Measurements from ENCODE around the gene ITGAD.

Gene ITGAD

DNA sequence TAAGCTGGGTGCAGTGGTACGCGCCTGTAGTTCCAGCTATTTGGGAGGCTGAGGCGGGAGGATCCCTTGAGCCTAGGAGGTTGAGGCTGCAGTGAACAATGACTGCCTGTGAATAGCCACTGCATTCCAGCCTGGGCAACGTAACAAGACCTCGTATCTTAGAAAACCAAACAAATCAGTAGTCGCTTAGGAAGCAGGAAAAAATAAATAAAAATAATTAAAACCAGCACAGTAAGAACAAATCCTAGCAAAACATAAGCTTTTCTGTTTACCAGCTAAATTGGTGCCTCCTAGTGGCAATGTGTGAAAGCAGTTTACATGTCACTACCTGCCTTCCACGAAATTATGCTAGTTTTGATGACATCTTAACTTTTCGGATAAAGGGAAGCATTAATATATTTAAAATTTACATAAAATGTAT lies 67.5 kb downstream of the ITGAD start:
- Histone ChIP-seq H3K27me3 (replicated peaks; ENCODE audit: insufficient read depth, low read length) (no peaks in the 10 kb centered on the region), H2AFZ (ENCODE audit: low read length) (peak overlapping the region; percentile 74), H3K9ac (ENCODE audit: low read length) (no peak overlapping the region; the same call in 1 of the 2 replicates), H3K36me3 (replicated peaks; ENCODE audit: insufficient read depth, low read length) (no peaks in the 10 kb centered on the region), H4K20me1 (ENCODE audit: insufficient read depth, low read length) (no peaks in the 10 kb centered on the region), H3K4me2 (ENCODE audit: low read depth, low read length) (peak overlapping the region; percentile 90; the same call in 1 of the 2 replicates), H3K79me2 (ENCODE audit: low read length) (peaks cover 39% of the 10 kb centered on the region), H3K4me1 (ENCODE audit: low read length) (peaks cover 5% of the 10 kb centered on the region), H3F3A (ENCODE audit: insufficient read depth, low read length) (peaks cover 19% of the 10 kb centered on the region), H3K27ac (ENCODE audit: low read length) (no peak overlapping the region; the same call in 1 of the 2 replicates), H3K9me3 (replicated peaks; ENCODE audit: insufficient read depth, low read length) (no peaks in the 10 kb centered on the region), H3K4me3 (ENCODE audit: low read length) (peak overlapping the region; percentile 76), H3K9me2 (replicated peaks; ENCODE audit: insufficient read depth, low read length) (no peaks in the 10 kb centered on the region)
- peak; percentile 56 for DNase-seq
- no peak for TF ChIP-seq EZH2 (optimal IDR thresholded peaks at IDR 0.05; ENCODE audit: low read depth, low read length)
- no peak for TF ChIP-seq EZH2phosphoT487 (IDR thresholded peaks at IDR 0.05; ENCODE audit: low read length)
- TF ChIP-seq, protein P1, sequence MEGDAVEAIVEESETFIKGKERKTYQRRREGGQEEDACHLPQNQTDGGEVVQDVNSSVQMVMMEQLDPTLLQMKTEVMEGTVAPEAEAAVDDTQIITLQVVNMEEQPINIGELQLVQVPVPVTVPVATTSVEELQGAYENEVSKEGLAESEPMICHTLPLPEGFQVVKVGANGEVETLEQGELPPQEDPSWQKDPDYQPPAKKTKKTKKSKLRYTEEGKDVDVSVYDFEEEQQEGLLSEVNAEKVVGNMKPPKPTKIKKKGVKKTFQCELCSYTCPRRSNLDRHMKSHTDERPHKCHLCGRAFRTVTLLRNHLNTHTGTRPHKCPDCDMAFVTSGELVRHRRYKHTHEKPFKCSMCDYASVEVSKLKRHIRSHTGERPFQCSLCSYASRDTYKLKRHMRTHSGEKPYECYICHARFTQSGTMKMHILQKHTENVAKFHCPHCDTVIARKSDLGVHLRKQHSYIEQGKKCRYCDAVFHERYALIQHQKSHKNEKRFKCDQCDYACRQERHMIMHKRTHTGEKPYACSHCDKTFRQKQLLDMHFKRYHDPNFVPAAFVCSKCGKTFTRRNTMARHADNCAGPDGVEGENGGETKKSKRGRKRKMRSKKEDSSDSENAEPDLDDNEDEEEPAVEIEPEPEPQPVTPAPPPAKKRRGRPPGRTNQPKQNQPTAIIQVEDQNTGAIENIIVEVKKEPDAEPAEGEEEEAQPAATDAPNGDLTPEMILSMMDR (IDR thresholded peaks at IDR 0.05; ENCODE audit: low read length) = peak; percentile 57

DNA sequence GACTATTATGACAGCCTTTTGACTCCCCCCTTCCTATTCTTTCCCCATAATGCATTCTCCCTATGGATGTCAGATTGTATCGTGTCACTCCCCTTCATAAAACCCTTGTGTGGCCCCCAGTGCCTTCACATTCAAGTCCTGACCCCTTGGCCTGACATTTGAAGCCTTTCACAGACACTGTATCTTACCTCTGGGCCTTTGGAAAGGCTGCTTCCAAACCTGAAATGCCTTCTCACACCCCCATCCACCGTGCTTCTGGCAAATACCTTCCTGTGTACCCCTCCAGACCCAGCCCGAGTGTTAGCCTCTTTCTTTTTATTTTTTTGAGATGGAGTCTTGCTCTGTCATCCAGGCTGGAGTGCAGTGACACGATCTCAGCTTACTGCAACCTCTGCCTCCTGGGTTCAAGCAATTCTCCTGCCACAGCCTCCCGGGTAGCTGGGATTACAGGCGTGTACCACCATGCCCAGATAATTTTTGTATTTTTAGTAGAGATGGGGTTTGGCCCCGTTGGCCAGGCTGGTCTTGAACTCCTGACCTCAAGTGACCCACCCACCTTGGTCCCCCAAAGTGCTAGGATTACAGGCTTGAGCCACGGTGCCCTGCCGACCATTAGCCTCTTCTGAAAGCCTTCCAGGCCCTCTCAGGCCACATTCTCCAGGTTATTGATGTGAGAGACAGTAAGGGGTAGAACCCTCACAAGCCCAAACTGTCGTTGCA lies 68.2 kb downstream of the ITGAD start:
- H3K9me2 ChIP-seq (replicated peaks; ENCODE audit: insufficient read depth, low read length) = no peaks in the 10 kb centered on the region
- H3K27ac ChIP-seq (ENCODE audit: low read length) = no peak overlapping the region
- peaks cover 34% of the 10 kb centered on the region for H3K79me2 ChIP-seq (ENCODE audit: low read length)
- peaks cover 5% of the 10 kb centered on the region for H3K4me1 ChIP-seq (ENCODE audit: low read length)
- DNase-seq = no peak
- H3F3A ChIP-seq (ENCODE audit: insufficient read depth, low read length) = peaks cover 19% of the 10 kb centered on the region
- H3K9ac ChIP-seq (ENCODE audit: low read length) = no peak overlapping the region
- H3K4me2 ChIP-seq (ENCODE audit: low read depth, low read length) = no peak overlapping the region
- H4K20me1 ChIP-seq (ENCODE audit: insufficient read depth, low read length) = no peaks in the 10 kb centered on the region
- H3K36me3 ChIP-seq (replicated peaks; ENCODE audit: insufficient read depth, low read length) = no peaks in the 10 kb centered on the region
- no peaks in the 10 kb centered on the region for H3K9me3 ChIP-seq (replicated peaks; ENCODE audit: insufficient read depth, low read length)
- H3K27me3 ChIP-seq (replicated peaks; ENCODE audit: insufficient read depth, low read length) = no peaks in the 10 kb centered on the region
- H2AFZ ChIP-seq (ENCODE audit: low read length) = no peak overlapping the region
- TF ChIP-seq, protein P1 (IDR thresholded peaks at IDR 0.05; ENCODE audit: low read length) = no peak
- TF ChIP-seq EZH2phosphoT487 (IDR thresholded peaks at IDR 0.05; ENCODE audit: low read length) = no peak
- no peak for TF ChIP-seq EZH2 (optimal IDR thresholded peaks at IDR 0.05; ENCODE audit: low read depth, low read length)
- H3K4me3 ChIP-seq (ENCODE audit: low read length) = no peak overlapping the region

DNA sequence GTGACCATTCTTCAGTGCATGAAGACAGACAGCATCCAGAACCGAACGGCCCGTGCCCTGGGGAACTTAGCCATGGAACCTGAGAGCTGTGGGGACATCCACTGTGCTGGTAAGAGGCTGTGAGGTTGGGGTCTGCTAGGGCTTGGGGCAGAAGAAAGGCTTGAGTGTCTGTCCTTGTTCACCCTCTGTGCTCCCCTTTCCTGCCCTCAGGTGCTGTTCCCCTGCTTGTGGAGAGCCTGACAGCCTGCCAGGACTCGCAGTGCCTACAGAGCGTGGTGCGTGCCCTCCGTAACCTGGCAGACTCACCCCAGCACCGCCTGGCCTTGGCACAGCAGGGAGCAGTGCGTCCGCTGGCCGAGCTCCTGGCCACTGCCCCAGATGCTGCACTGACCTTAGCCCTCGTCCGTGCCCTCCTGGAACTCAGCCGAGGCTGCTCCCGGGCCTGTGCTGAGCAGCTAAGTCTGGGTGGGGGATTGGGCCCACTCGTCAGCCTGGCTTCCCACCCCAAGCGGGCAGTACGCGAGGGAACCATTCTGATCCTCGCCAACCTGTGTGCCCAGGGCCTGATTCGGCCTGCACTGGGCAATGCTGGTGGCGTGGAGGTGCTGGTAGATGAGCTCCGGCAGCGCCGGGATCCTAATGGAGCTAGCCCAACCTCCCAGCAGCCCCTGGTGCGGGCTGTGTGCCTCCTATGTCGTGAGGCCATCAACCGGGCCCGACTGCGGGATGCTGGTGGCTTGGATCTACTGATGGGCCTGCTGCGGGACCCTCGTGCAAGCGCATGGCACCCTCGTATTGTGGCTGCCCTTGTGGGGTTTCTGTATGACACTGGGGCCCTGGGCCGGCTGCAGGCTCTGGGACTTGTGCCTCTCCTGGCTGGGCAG lies 69.0 kb downstream of the ITGAD start:
- Histone ChIP-seq H3K4me1 (ENCODE audit: low read length) (peaks cover 5% of the 10 kb centered on the region), H3K9ac (ENCODE audit: low read length) (no peak overlapping the region), H3K27ac (ENCODE audit: low read length) (no peak overlapping the region), H2AFZ (ENCODE audit: low read length) (no peak overlapping the region), H3K4me2 (ENCODE audit: low read depth, low read length) (no peak overlapping the region), H4K20me1 (ENCODE audit: insufficient read depth, low read length) (no peaks in the 10 kb centered on the region), H3F3A (ENCODE audit: insufficient read depth, low read length) (peaks cover 19% of the 10 kb centered on the region), H3K36me3 (replicated peaks; ENCODE audit: insufficient read depth, low read length) (no peaks in the 10 kb centered on the region), H3K4me3 (ENCODE audit: low read length) (no peak overlapping the region), H3K9me2 (replicated peaks; ENCODE audit: insufficient read depth, low read length) (no peaks in the 10 kb centered on the region), H3K79me2 (ENCODE audit: low read length) (peaks cover 26% of the 10 kb centered on the region), H3K9me3 (replicated peaks; ENCODE audit: insufficient read depth, low read length) (no peaks in the 10 kb centered on the region), H3K27me3 (replicated peaks; ENCODE audit: insufficient read depth, low read length) (no peaks in the 10 kb centered on the region)
- no peak for DNase-seq
- TF ChIP-seq, protein P1 (IDR thresholded peaks at IDR 0.05; ENCODE audit: low read length) = no peak
- TF ChIP-seq EZH2phosphoT487 (IDR thresholded peaks at IDR 0.05; ENCODE audit: low read length) (no peak), EZH2 (optimal IDR thresholded peaks at IDR 0.05; ENCODE audit: low read depth, low read length) (no peak)
